ENCODE measurements around the gene MARK2. TPM values are rescaled to one million over a fixed set of nuclear protein-coding genes. Genes with fewer than 3 reads are reported as not detected.

The MARK2 gene
- total and polyA plus RNA-seq, 2 of the 8 experiments (the other 6 are each of a cell fraction or from before 2014, with no cell fraction given) = 19.3 to 58.5 TPM

GRCh38 chr11:63845911-63846310 is 7.0 kb downstream of the MARK2 start (continued):
- TF ChIP-seq, protein P1, sequence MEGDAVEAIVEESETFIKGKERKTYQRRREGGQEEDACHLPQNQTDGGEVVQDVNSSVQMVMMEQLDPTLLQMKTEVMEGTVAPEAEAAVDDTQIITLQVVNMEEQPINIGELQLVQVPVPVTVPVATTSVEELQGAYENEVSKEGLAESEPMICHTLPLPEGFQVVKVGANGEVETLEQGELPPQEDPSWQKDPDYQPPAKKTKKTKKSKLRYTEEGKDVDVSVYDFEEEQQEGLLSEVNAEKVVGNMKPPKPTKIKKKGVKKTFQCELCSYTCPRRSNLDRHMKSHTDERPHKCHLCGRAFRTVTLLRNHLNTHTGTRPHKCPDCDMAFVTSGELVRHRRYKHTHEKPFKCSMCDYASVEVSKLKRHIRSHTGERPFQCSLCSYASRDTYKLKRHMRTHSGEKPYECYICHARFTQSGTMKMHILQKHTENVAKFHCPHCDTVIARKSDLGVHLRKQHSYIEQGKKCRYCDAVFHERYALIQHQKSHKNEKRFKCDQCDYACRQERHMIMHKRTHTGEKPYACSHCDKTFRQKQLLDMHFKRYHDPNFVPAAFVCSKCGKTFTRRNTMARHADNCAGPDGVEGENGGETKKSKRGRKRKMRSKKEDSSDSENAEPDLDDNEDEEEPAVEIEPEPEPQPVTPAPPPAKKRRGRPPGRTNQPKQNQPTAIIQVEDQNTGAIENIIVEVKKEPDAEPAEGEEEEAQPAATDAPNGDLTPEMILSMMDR (IDR thresholded peaks at IDR 0.05; ENCODE audit: control extremely low read depth in 1 of 3, insufficient read depth in 1 of 3, low read depth in 1 of 3, low read length in 3 of 3) = no peak
- TF ChIP-seq CHD7 (IDR thresholded peaks at IDR 0.05; ENCODE audit: insufficient replicate concordance, low read length) (no peak), KDM4A (IDR thresholded peaks at IDR 0.05; ENCODE audit: low read depth, low read length, severe bottlenecking) (no peak), JUN (IDR thresholded peaks at IDR 0.05; ENCODE audit: low read depth, low read length) (no peak), KDM1A (IDR thresholded peaks at IDR 0.05; ENCODE audit: borderline replicate concordance, low read length) (no peak), RBBP5 (IDR thresholded peaks at IDR 0.05; ENCODE audit: borderline replicate concordance, low read depth, low read length) (no peak)
